Spleen (tissue), 7 donors: Measurements from ENCODE around the gene TBX4.

Experiments used
- POLR2A ChIP-seq, 3 donors: fragments of 450-650 bp; IDR thresholded peaks; one replicate each; pipeline ENCODE4 v1.5.1; 2017; ENCODE audit warnings: antibody characterized with exemption in 3 of 3, mild to moderate bottlenecking in 1 of 3
- POLR2AphosphoS5 ChIP-seq, 3 donors: sonication (generic); formaldehyde crosslinking; IDR thresholded peaks; one replicate each; pipeline ENCODE4 v1.5.1; 2017; ENCODE audit warnings: antibody characterized with exemption in 3 of 3
- TF ChIP-seq, protein P1 (sequence below), 11 experiments: fragments of 200-600 bp in 7 of 11; fragments of 450-650 bp in 4 of 11; sonication (generic) in 4 of 11; IDR thresholded peaks in 8 of 11; conservative IDR thresholded peaks in 3 of 11; 1 replicate in 7 of 11; 2 replicates in 4 of 11; pipeline versions ENCODE4 v1.4.0 to v1.8.0; 2016 to 2021; ENCODE audit warnings: antibody characterized with exemption in 11 of 11, inconsistent platforms in 4 of 11, mild to moderate bottlenecking in 1 of 11
- donor health status: DM: no; HTN: no; CAD: no; lungs with moderate emphysema.
- donor health status: DM: no; HTN: no; CAD: no.
- donor health status: DM: no; HTN: no; CAD: no.

DNA sequence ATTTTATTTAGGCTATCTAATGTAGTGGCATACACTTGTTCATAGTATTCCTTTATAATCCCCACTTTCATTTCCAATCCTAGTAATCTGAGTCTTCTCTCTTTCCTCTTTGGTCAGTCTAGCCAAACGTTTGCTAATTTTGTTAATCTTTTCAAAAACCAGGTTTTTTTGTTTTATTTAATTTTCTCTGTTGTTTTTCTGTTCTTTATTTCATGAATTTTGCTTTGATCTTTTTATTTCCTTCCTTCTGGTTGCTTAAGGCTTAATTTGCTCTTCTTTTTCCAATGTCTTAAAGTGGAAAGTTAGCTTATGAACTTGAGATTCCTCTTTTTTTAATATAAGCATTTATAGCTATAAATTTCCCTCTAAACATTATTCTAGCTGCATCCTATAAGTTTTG is 69.9 kb downstream of the TBX4 start:
- TF ChIP-seq, protein P1, sequence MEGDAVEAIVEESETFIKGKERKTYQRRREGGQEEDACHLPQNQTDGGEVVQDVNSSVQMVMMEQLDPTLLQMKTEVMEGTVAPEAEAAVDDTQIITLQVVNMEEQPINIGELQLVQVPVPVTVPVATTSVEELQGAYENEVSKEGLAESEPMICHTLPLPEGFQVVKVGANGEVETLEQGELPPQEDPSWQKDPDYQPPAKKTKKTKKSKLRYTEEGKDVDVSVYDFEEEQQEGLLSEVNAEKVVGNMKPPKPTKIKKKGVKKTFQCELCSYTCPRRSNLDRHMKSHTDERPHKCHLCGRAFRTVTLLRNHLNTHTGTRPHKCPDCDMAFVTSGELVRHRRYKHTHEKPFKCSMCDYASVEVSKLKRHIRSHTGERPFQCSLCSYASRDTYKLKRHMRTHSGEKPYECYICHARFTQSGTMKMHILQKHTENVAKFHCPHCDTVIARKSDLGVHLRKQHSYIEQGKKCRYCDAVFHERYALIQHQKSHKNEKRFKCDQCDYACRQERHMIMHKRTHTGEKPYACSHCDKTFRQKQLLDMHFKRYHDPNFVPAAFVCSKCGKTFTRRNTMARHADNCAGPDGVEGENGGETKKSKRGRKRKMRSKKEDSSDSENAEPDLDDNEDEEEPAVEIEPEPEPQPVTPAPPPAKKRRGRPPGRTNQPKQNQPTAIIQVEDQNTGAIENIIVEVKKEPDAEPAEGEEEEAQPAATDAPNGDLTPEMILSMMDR (IDR thresholded peaks at IDR 0.05 in 8 of 11, conservative IDR thresholded peaks at IDR 0.05 in 3 of 11) = no peak
- no peak for TF ChIP-seq POLR2AphosphoS5 (IDR thresholded peaks at IDR 0.05)
- no peak for TF ChIP-seq POLR2A (IDR thresholded peaks at IDR 0.05)
